Activated naive CD4-positive, alpha-beta T cell treated with anti-CD3 and anti-CD28 coated beads, Interleukin-2, amount 50 U/mL, for 72 hours (primary cell): Measurements from ENCODE around the gene KIAA0408. TPM values are rescaled to one million over a fixed set of nuclear protein-coding genes. Genes with fewer than 3 reads are reported as not detected.

Experiments
- ATAC-seq, 2 donors: fragments of 150-1000 bp; cut with Tn5 transposase; 2 replicates each; pipeline ENCODE4 v1.10.0; 2021; ENCODE audit warnings: mild to moderate bottlenecking in 2 of 2, moderate library complexity in 2 of 2
- DNase-seq, 2 donors: peaks; one replicate each; pipeline ENCODE4 v3.0.0; 2021 to 2022; ENCODE audit warnings: low spot score in 2 of 2
- H3K27ac Mint-ChIP-seq, 2 donors: one replicate each; pipeline ENCODE4 v1.8.0; 2022; ENCODE audit warnings: mild to moderate bottlenecking in 2 of 2, mixed read lengths in 2 of 2
- H3K36me3 Mint-ChIP-seq, 2 donors: one replicate each; pipeline ENCODE4 v1.8.0; 2022; ENCODE audit warnings: mixed read lengths in 2 of 2
- H3K9me3 Mint-ChIP-seq, 2 donors: one replicate each; pipeline ENCODE4 v1.8.0; 2022; ENCODE audit warnings: mixed read lengths in 2 of 2
- total RNA-seq, 2 donors: library from RNA; stranded (reverse); gene quantifications; one replicate each; pipeline ENCODE4 v1.2.3, GENCODE V29; 2022

KIAA0408 gene
- total RNA-seq: 1 to 10 TPM; 3.6 to 4.4 TPM

GRCh38 chr6:127459231-127459641 lies at the start of gene KIAA0408:
Gene KIAA0408 (minus strand): TSS chr6:127459389. CDS start chr6:127453981, 5,408 bp downstream.
- no peaks in the 10 kb centered on the region for H3K9me3 Mint-ChIP-seq
- H3K27ac Mint-ChIP-seq: no peak within 1 kb of the TSS
- DNase-seq (no peak), ATAC-seq (no peak)
- no peaks in the 10 kb centered on the region for H3K36me3 Mint-ChIP-seq

- ATAC-seq (no peak), DNase-seq (no peak)
- no peaks in the 10 kb centered on the region for H3K9me3 Mint-ChIP-seq
- no peaks in the 10 kb centered on the region for H3K36me3 Mint-ChIP-seq
- H3K27ac Mint-ChIP-seq: no peak overlapping the region
These were observed 47.7 kb upstream of the KIAA0408 start for GRCh38 chr6:127506894-127507293.

GRCh38 chr6:127503022-127503421 lies 43.8 kb upstream of the KIAA0408 start:
- no peak for ATAC-seq
- H3K27ac Mint-ChIP-seq: no peak overlapping the region
- H3K36me3 Mint-ChIP-seq: no peaks in the 10 kb centered on the region
- H3K9me3 Mint-ChIP-seq: no peaks in the 10 kb centered on the region
- DNase-seq: no peak

- H3K27ac Mint-ChIP-seq: no peak overlapping the region
- no peaks in the 10 kb centered on the region for H3K9me3 Mint-ChIP-seq
These were observed 38.2 kb upstream of the KIAA0408 start for GRCh38 chr6:127497410-127497809.

GRCh38 chr6:127496471-127496870 lies 37.3 kb upstream of the KIAA0408 start:
- H3K36me3 Mint-ChIP-seq: peaks cover 0 to 6% of the 10 kb centered on the region in 2 donors
- ATAC-seq (no peak), DNase-seq (no peak)
- no peak overlapping the region for H3K27ac Mint-ChIP-seq
- no peaks in the 10 kb centered on the region for H3K9me3 Mint-ChIP-seq

More at GRCh38 chr6:127497410-127497809, 38.2 kb upstream of the KIAA0408 start:
- H3K36me3 Mint-ChIP-seq: no peaks in the 10 kb centered on the region
- ATAC-seq: no peak
- no peak for DNase-seq

- Mint-ChIP-seq H3K9me3 (no peaks in the 10 kb centered on the region), H3K36me3 (peaks cover 0 to 10% of the 10 kb centered on the region in 2 donors), H3K27ac (no peak overlapping the region)
- ATAC-seq (no peak), DNase-seq (no peak)
These were observed 35.1 kb upstream of the KIAA0408 start for GRCh38 chr6:127494240-127494767.

GRCh38 chr6:127489248-127489647 lies 30.1 kb upstream of the KIAA0408 start:
- ATAC-seq (no peak), DNase-seq (no peak)
- Mint-ChIP-seq H3K27ac (no peak overlapping the region), H3K9me3 (peaks cover 0 to 12% of the 10 kb centered on the region in 2 donors), H3K36me3 (peaks cover 0 to 25% of the 10 kb centered on the region in 2 donors)

- DNase-seq (no peak), ATAC-seq (no peak)
- no peak overlapping the region for H3K27ac Mint-ChIP-seq
- peaks cover 0 to 28% of the 10 kb centered on the region in 2 donors for H3K36me3 Mint-ChIP-seq
- peaks cover 0 to 12% of the 10 kb centered on the region in 2 donors for H3K9me3 Mint-ChIP-seq
These were observed 27.7 kb upstream of the KIAA0408 start for GRCh38 chr6:127486934-127487333.

- peak overlapping the region in 1 of 2 donors; percentile 11 for H3K27ac Mint-ChIP-seq
- peaks cover 0 to 12% of the 10 kb centered on the region in 2 donors for H3K9me3 Mint-ChIP-seq
- peaks cover 5 to 26% of the 10 kb centered on the region in 2 donors for H3K36me3 Mint-ChIP-seq
- DNase-seq (no peak), ATAC-seq (peak; percentile 92 to 95)
These were observed 25.1 kb upstream of the KIAA0408 start for GRCh38 chr6:127484212-127484863.

- no peak for DNase-seq
- peaks cover 5 to 26% of the 10 kb centered on the region in 2 donors for H3K36me3 Mint-ChIP-seq
- H3K9me3 Mint-ChIP-seq: peaks cover 0 to 12% of the 10 kb centered on the region in 2 donors
- ATAC-seq: no peak
- peak overlapping the region in 1 of 2 donors; percentile 11 for H3K27ac Mint-ChIP-seq
These were observed 24.3 kb upstream of the KIAA0408 start for GRCh38 chr6:127483399-127484055.

- H3K27ac Mint-ChIP-seq: no peak overlapping the region
- no peak for ATAC-seq
- peaks cover 0 to 12% of the 10 kb centered on the region in 2 donors for H3K9me3 Mint-ChIP-seq
- no peak for DNase-seq
- H3K36me3 Mint-ChIP-seq: peaks cover 10 to 26% of the 10 kb centered on the region in 2 donors
These were observed 23.1 kb upstream of the KIAA0408 start for GRCh38 chr6:127482325-127482724.

- Mint-ChIP-seq H3K36me3 (peaks cover 10 to 26% of the 10 kb centered on the region in 2 donors), H3K9me3 (peaks cover 0 to 12% of the 10 kb centered on the region in 2 donors), H3K27ac (no peak overlapping the region)
- no peak for ATAC-seq
- DNase-seq: no peak
These were observed 22.4 kb upstream of the KIAA0408 start for GRCh38 chr6:127481628-127482027.

- DNase-seq (no peak), ATAC-seq (no peak)
- Mint-ChIP-seq H3K9me3 (peaks cover 0 to 12% of the 10 kb centered on the region in 2 donors), H3K36me3 (peaks cover 13 to 31% of the 10 kb centered on the region in 2 donors), H3K27ac (no peak overlapping the region)
These were observed 21.9 kb upstream of the KIAA0408 start for GRCh38 chr6:127481111-127481510.

- H3K9me3 Mint-ChIP-seq: no peaks in the 10 kb centered on the region
- H3K36me3 Mint-ChIP-seq: peaks cover 18 to 20% of the 10 kb centered on the region in 2 donors
- DNase-seq (no peak), ATAC-seq (no peak)
- H3K27ac Mint-ChIP-seq: no peak overlapping the region
These were observed 18.5 kb upstream of the KIAA0408 start for GRCh38 chr6:127477658-127478057.

- ATAC-seq: no peak
- H3K27ac Mint-ChIP-seq: no peak overlapping the region
These were observed 16.6 kb upstream of the KIAA0408 start for GRCh38 chr6:127475823-127476176.

GRCh38 chr6:127475135-127475822 lies 16.1 kb upstream of the KIAA0408 start:
- no peak overlapping the region for H3K27ac Mint-ChIP-seq
- DNase-seq (no peak), ATAC-seq (peak in 1 of 2 donors; percentile 13)
- H3K36me3 Mint-ChIP-seq: peaks cover 8 to 14% of the 10 kb centered on the region in 2 donors
- H3K9me3 Mint-ChIP-seq: no peaks in the 10 kb centered on the region

More at GRCh38 chr6:127475823-127476176, 16.6 kb upstream of the KIAA0408 start:
- Mint-ChIP-seq H3K36me3 (peaks cover 8 to 14% of the 10 kb centered on the region in 2 donors), H3K9me3 (no peaks in the 10 kb centered on the region)
- no peak for DNase-seq
